ENCODE data around the gene SERGEF. TPM values are rescaled to one million over a fixed set of nuclear protein-coding genes. Genes with fewer than 3 reads are reported as not detected.

SERGEF gene
- total and polyA plus RNA-seq, 4 donors, result 12.0 to 17.9 (median 13.4) TPM

GRCh38 chr11:17821648-17822400 is 191.0 kb downstream of the SERGEF start:
- TF ChIP-seq REST (IDR thresholded peaks at IDR 0.05) (no peak), RAD21 (IDR thresholded peaks at IDR 0.05) (no peak), JUND (IDR thresholded peaks at IDR 0.05) (no peak), EGR1 (IDR thresholded peaks at IDR 0.05; ENCODE audit: low read depth in 2 of 2) (no peak), RXRA (IDR thresholded peaks at IDR 0.05) (no peak), ZBTB33 (IDR thresholded peaks at IDR 0.05) (no peak), CTCF (IDR thresholded peaks at IDR 0.05; ENCODE audit: low read depth, low read length, missing input control) (no peak), TAF1 (conservative IDR thresholded peaks at IDR 0.05) (no peak), FOXA1 (IDR thresholded peaks at IDR 0.05) (no peak), FOXA2 (IDR thresholded peaks at IDR 0.05) (no peak), NR2F2 (IDR thresholded peaks at IDR 0.05) (no peak), GABPA (IDR thresholded peaks at IDR 0.05 in 1 of 2, conservative IDR thresholded peaks at IDR 0.05 in 1 of 2) (no peak)
- DNase-seq (ENCODE audit: low spot score), result no peak
- H3K27ac ChIP-seq (ENCODE audit: low read depth in 1 of 2, low read length in 2 of 2), result no peak overlapping the region
- H3K4me1 ChIP-seq (ENCODE audit: control insufficient read depth in 4 of 4, insufficient read depth in 4 of 4, low read length in 3 of 4), result no peaks in the 10 kb centered on the region
- no peaks in the 10 kb centered on the region for H3K9me3 ChIP-seq (ENCODE audit: control insufficient read depth in 4 of 4, low read length in 3 of 4)
- H3K4me3 ChIP-seq (ENCODE audit: low read depth in 1 of 3, low read length in 3 of 3), result no peak overlapping the region
- WGBS, result 78% methylated on average over 4 of the region's 4 CpGs
- H3K27me3 ChIP-seq (ENCODE audit: control insufficient read depth in 4 of 4, insufficient read depth in 4 of 4, low read length in 3 of 4), result no peaks in the 10 kb centered on the region
- no peaks in the 10 kb centered on the region for H3K36me3 ChIP-seq (ENCODE audit: control insufficient read depth in 4 of 4, insufficient read depth in 3 of 4, low read depth in 1 of 4, low read length in 3 of 4)
- no peak overlapping the region for H3K9ac ChIP-seq (ENCODE audit: low read depth in 1 of 2, low read length in 2 of 2)

- H3K4me1 ChIP-seq (ENCODE audit: control insufficient read depth in 4 of 4, insufficient read depth in 4 of 4, low read length in 3 of 4), result no peaks in the 10 kb centered on the region
- H3K36me3 ChIP-seq (ENCODE audit: control insufficient read depth in 4 of 4, insufficient read depth in 3 of 4, low read depth in 1 of 4, low read length in 3 of 4), result no peaks in the 10 kb centered on the region
- H3K4me3 ChIP-seq (ENCODE audit: low read depth in 1 of 3, low read length in 3 of 3), result no peak overlapping the region
- DNase-seq (ENCODE audit: low spot score), result no peak
- H3K9me3 ChIP-seq (ENCODE audit: control insufficient read depth in 4 of 4, low read length in 3 of 4), result no peaks in the 10 kb centered on the region
- H3K27ac ChIP-seq (ENCODE audit: low read depth in 1 of 2, low read length in 2 of 2), result no peak overlapping the region
- WGBS, result 80% methylated on average over 4 of the region's 4 CpGs
- no peak overlapping the region for H3K9ac ChIP-seq (ENCODE audit: low read depth in 1 of 2, low read length in 2 of 2)
- H3K27me3 ChIP-seq (ENCODE audit: control insufficient read depth in 4 of 4, insufficient read depth in 4 of 4, low read length in 3 of 4), result no peaks in the 10 kb centered on the region
- no peak for TF ChIP-seq RAD21 (IDR thresholded peaks at IDR 0.05)
- TF ChIP-seq FOXA2 (IDR thresholded peaks at IDR 0.05), result no peak
- TF ChIP-seq EGR1 (IDR thresholded peaks at IDR 0.05; ENCODE audit: low read depth in 2 of 2), result no peak
- TF ChIP-seq ATF3 (IDR thresholded peaks at IDR 0.05), result no peak
- no peak for TF ChIP-seq REST (IDR thresholded peaks at IDR 0.05)
- TF ChIP-seq NR2F2 (IDR thresholded peaks at IDR 0.05), result no peak
- TF ChIP-seq FOXA1 (IDR thresholded peaks at IDR 0.05), result no peak
- no peak for TF ChIP-seq CTCF (IDR thresholded peaks at IDR 0.05; ENCODE audit: low read depth, low read length, missing input control)
- no peak for TF ChIP-seq HNF4G (IDR thresholded peaks at IDR 0.05)
These were observed 196.5 kb downstream of the SERGEF start for GRCh38 chr11:17816232-17816931.
